Memory B cell (primary cell): ENCODE measurements around the gene ZXDC.

Experiments
- ATAC-seq: fragments of 150-1000 bp; cut with Tn5 transposase; 2 replicates; pipeline ENCODE4 v1.10.0; 2021; ENCODE audit warnings: low read depth, mild to moderate bottlenecking, moderate library complexity
- DNase-seq, 2 donors: peaks; one replicate each; pipeline ENCODE4 v3.0.0; 2022; ENCODE audit warnings: low spot score in 2 of 2
- H3K27ac Mint-ChIP-seq: one replicate; pipeline ENCODE4 v1.8.0; 2022; ENCODE audit warnings: mild to moderate bottlenecking, moderate library complexity, mixed read lengths
- H3K27me3 Mint-ChIP-seq: one replicate; pipeline ENCODE4 v1.8.0; 2022; ENCODE audit warnings: mixed read lengths
- H3K36me3 Mint-ChIP-seq: one replicate; pipeline ENCODE4 v1.8.0; 2022; ENCODE audit warnings: mild to moderate bottlenecking, mixed read lengths
- H3K4me1 Mint-ChIP-seq: one replicate; pipeline ENCODE4 v1.8.0; 2022; ENCODE audit warnings: mixed read lengths
- H3K4me3 Mint-ChIP-seq: one replicate; pipeline ENCODE4 v1.8.0; 2022; ENCODE audit warnings: mild to moderate bottlenecking, moderate library complexity, mixed read lengths
- H3K9me3 Mint-ChIP-seq: one replicate; pipeline ENCODE4 v1.8.0; 2022; ENCODE audit warnings: mixed read lengths

The ZXDC gene

DNA sequence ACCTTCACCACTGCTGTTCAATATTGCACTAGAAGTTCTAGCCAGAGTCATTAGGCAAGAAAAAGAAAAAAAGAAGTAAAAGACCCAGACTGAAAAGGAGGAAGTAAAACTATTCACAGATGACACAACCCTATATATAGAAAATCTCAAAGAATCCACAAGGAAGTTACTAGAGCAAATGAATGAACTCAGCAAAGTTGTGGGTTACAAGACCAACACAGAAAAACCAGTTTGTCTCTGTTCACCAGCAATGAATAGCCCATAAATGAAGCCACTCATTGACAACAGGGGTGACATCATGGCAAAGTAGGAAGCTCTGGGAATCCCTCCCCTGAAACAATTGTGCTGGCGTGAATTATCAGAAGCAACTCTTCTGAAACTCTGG lies 76.3 kb downstream of the ZXDC start:
- ATAC-seq = no peak
- no peaks in the 10 kb centered on the region for H3K4me1 Mint-ChIP-seq
- H3K4me3 Mint-ChIP-seq = no peak overlapping the region
- no peaks in the 10 kb centered on the region for H3K36me3 Mint-ChIP-seq
- no peak overlapping the region for H3K27ac Mint-ChIP-seq
- peaks cover 15% of the 10 kb centered on the region for H3K27me3 Mint-ChIP-seq
- peaks cover 4% of the 10 kb centered on the region for H3K9me3 Mint-ChIP-seq
- no peak for DNase-seq

DNA sequence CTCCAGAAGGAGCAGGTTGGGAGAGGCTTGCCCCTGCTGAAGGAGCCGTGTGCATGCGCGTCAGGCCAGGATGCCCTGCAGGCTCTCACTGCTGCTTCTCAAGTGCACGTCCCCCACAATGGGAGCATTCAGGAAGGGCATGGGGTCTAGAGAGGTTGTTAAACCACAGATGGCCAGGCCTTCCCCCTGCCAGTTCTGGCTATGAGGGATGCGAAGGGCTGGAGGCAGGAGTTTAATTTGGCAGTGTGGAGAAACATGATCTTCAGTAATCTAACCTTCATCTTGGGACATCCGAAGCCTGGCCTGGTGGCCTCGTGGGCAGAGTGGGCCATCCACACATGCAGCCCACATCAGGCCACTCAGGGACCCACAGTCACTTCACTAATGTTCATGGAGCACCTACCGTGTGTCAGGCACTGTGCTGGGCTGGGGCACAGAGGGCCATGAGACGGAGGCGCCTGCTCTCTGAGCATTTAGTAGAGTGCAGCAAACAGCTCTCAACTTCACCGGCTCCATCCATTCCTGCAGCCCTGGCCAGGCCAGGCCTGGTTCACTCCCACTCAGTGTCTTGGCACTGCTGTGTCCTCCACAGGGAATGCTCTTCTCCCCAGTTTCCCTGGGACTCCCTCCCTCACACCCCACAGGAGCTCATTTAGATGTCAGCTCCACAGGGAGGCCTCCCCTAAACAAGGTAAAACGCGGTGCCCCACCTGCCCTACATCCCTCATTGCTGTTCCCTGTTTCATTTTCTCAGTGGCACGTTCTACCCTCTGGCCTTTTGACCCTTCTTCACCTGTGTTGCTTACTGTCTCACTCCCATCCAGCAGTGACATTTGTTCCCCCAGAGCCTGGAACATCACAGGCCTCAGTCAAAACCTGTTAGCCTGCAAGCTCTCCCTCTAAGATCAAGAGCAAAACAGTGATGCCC lies 77.0 kb downstream of the ZXDC start:
- no peak for ATAC-seq
- Mint-ChIP-seq H3K27ac (no peak overlapping the region), H3K9me3 (peaks cover 4% of the 10 kb centered on the region), H3K27me3 (peaks cover 17% of the 10 kb centered on the region), H3K4me1 (no peaks in the 10 kb centered on the region), H3K4me3 (no peak overlapping the region), H3K36me3 (no peaks in the 10 kb centered on the region)
- no peak for DNase-seq

- DNase-seq (no peak), ATAC-seq (no peak)
- H3K4me1 Mint-ChIP-seq = no peaks in the 10 kb centered on the region
- peaks cover 22% of the 10 kb centered on the region for H3K27me3 Mint-ChIP-seq
- no peak overlapping the region for H3K27ac Mint-ChIP-seq
- peaks cover 4% of the 10 kb centered on the region for H3K9me3 Mint-ChIP-seq
- H3K36me3 Mint-ChIP-seq = no peaks in the 10 kb centered on the region
- no peak overlapping the region for H3K4me3 Mint-ChIP-seq
These were observed 77.9 kb downstream of the ZXDC start for GRCh38 chr3:126397610-126398422.

DNA sequence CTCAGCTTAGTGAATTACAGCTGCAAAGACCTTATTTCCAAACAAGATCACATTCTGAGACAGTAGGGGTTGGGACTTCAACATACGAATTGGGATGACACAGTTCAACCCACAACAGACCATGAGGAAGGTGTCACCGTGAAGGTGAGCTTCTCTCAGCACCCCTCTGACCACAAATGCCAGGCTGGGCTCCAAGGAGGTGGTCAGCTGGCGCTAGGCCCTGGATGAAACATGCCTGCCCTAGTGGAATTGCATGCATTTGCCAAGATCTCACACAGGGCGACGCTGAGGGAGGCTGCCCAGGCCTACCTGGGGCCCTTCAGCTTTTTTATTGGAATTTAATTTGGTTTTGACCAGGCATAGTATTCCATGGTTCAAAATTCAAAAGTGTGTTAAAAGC lies 79.2 kb downstream of the ZXDC start:
- peaks cover 17% of the 10 kb centered on the region for H3K27me3 Mint-ChIP-seq

DNA sequence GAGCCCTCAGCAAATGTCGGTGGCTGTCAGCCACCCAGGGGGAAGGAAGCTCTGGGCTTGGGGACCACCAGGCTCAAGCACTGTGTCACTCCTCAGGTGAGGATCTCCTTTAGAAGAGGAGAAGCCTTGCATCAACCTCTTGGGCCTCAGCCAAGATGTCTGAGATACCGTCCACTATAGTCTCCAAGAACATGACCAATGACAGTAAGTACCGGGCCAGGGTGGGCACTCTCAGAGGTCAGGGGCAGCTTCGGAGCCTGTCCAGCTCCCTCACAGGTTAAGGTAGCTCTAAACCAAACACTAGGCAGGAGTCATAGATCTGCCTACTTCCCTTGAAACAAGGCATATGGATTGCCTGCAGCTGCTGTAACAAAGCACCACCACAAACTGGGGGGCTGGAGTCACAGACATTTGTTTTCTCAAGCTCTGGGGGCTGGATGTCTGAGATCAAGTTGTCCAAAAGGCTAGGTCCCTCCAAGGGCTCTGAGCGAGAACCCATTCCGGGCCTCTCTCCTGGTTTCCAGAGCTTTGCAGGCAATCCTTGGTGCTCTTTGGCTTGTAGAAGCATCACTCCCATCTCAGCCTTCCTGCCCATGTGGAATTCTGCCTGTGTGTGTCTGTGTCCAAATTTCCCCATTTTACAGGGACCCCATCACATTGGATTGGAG lies 79.7 kb downstream of the ZXDC start:
- no peaks in the 10 kb centered on the region for H3K36me3 Mint-ChIP-seq
- peaks cover 18% of the 10 kb centered on the region for H3K27me3 Mint-ChIP-seq
- DNase-seq = no peak
- H3K4me1 Mint-ChIP-seq = no peaks in the 10 kb centered on the region
- ATAC-seq = no peak
- H3K9me3 Mint-ChIP-seq = peaks cover 4% of the 10 kb centered on the region
- no peak overlapping the region for H3K27ac Mint-ChIP-seq
- H3K4me3 Mint-ChIP-seq = no peak overlapping the region

More for the DNA sequence above, 79.2 kb downstream of the ZXDC start:
- ATAC-seq = no peak
- H3K27ac Mint-ChIP-seq = no peak overlapping the region
- no peak overlapping the region for H3K4me3 Mint-ChIP-seq
- H3K36me3 Mint-ChIP-seq = no peaks in the 10 kb centered on the region
- no peak for DNase-seq
- no peaks in the 10 kb centered on the region for H3K4me1 Mint-ChIP-seq
- peaks cover 4% of the 10 kb centered on the region for H3K9me3 Mint-ChIP-seq

DNA sequence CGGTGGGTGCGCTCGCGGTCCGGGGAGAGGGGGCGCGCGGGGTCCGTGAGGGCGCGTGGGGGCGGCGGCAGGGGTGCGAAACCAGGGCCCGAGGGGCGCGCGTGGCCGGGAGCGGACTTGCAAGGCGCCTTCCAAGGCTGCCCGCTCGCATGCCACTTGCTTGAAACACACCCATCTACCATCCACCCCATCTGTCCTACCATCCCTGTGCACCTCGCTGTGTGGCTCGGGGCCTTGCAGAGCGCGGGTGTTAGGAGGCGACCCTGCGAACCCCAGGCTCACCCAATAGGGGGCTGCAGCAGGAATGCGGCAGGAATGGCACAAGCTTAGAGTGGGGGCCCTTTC lies 80.7 kb downstream of the ZXDC start:
- DNase-seq (no peak), ATAC-seq (no peak)
- Mint-ChIP-seq H3K27ac (no peak overlapping the region), H3K27me3 (peaks cover 18% of the 10 kb centered on the region), H3K4me1 (peaks cover 5% of the 10 kb centered on the region), H3K4me3 (no peak overlapping the region), H3K36me3 (no peaks in the 10 kb centered on the region), H3K9me3 (peaks cover 3% of the 10 kb centered on the region)

- H3K36me3 Mint-ChIP-seq = no peaks in the 10 kb centered on the region
- peaks cover 22% of the 10 kb centered on the region for H3K27me3 Mint-ChIP-seq
- peaks cover 3% of the 10 kb centered on the region for H3K9me3 Mint-ChIP-seq
- no peak for ATAC-seq
- H3K4me1 Mint-ChIP-seq = peaks cover 8% of the 10 kb centered on the region
- DNase-seq = no peak
- H3K4me3 Mint-ChIP-seq = no peak within 1 kb of the TSS
- no peak within 1 kb of the TSS for H3K27ac Mint-ChIP-seq
These were observed 81.3 kb downstream of the ZXDC start, which contains the start of gene CFAP100 for GRCh38 chr3:126394179-126394976. Gene CFAP100 (plus strand): TSS chr3:126394909. CDS start chr3:126396001, 1,092 bp downstream.

DNA sequence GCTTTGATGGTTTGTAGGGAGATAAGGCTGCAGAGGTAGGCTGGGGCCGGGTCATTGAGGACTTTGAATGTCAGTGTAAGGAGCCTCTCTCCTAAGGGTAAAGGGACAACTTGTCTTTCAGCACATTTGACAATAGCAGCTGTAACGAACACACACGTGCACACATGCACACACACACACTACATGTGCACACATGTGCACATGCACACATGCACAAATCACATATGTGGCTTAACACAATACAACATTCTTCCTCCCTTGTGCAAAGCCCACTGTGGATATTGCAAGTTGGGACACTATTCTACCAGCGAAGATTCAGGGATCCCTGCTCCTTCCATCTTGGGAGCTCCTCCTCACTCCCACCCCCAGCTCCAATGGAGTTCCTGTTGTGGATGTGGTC lies 82.1 kb downstream of the ZXDC start:
- Mint-ChIP-seq H3K27me3 (peaks cover 22% of the 10 kb centered on the region), H3K4me1 (peaks cover 9% of the 10 kb centered on the region), H3K4me3 (no peak overlapping the region), H3K9me3 (no peaks in the 10 kb centered on the region), H3K27ac (no peak overlapping the region), H3K36me3 (no peaks in the 10 kb centered on the region)
- DNase-seq (no peak), ATAC-seq (no peak)

- ATAC-seq (no peak), DNase-seq (no peak)
- Mint-ChIP-seq H3K9me3 (no peaks in the 10 kb centered on the region), H3K4me3 (no peak overlapping the region), H3K4me1 (peaks cover 9% of the 10 kb centered on the region), H3K36me3 (no peaks in the 10 kb centered on the region), H3K27ac (no peak overlapping the region), H3K27me3 (peaks cover 20% of the 10 kb centered on the region)
These were observed 83.4 kb downstream of the ZXDC start for GRCh38 chr3:126392246-126392645.

GRCh38 chr3:126391631-126392030 lies 84.1 kb downstream of the ZXDC start:
- Mint-ChIP-seq H3K27me3 (peaks cover 20% of the 10 kb centered on the region), H3K36me3 (no peaks in the 10 kb centered on the region), H3K4me3 (no peak overlapping the region), H3K4me1 (peaks cover 9% of the 10 kb centered on the region), H3K27ac (no peak overlapping the region), H3K9me3 (no peaks in the 10 kb centered on the region)
- ATAC-seq (no peak), DNase-seq (no peak)

DNA sequence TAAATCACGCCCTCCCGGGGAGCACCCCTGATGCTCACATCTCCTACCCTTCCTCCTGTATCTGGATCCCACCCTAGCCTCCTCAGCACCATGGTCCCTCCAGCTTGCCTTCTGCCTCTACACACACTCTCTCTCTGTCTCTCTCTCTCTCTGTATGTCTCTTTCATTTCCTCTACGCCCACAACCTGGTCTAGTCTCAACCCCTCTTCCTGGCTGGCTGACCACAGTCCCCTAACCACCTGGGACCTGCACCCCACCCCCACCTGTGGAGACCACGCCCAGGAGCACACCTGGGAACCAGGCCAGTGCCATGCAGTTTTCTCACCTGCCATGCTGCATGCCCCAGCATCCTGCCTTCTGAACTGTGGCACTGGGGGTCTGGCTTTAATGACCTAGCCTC lies 84.9 kb downstream of the ZXDC start:
- Mint-ChIP-seq H3K4me1 (peaks cover 9% of the 10 kb centered on the region), H3K36me3 (no peaks in the 10 kb centered on the region), H3K27me3 (peaks cover 22% of the 10 kb centered on the region), H3K27ac (no peak overlapping the region), H3K9me3 (no peaks in the 10 kb centered on the region), H3K4me3 (no peak overlapping the region)
- ATAC-seq (no peak), DNase-seq (no peak)

GRCh38 chr3:126390201-126390600 lies 85.5 kb downstream of the ZXDC start:
- Mint-ChIP-seq H3K4me3 (no peak overlapping the region), H3K27me3 (peaks cover 22% of the 10 kb centered on the region), H3K9me3 (no peaks in the 10 kb centered on the region), H3K4me1 (peaks cover 9% of the 10 kb centered on the region), H3K36me3 (no peaks in the 10 kb centered on the region), H3K27ac (no peak overlapping the region)
- DNase-seq (no peak), ATAC-seq (no peak)

DNA sequence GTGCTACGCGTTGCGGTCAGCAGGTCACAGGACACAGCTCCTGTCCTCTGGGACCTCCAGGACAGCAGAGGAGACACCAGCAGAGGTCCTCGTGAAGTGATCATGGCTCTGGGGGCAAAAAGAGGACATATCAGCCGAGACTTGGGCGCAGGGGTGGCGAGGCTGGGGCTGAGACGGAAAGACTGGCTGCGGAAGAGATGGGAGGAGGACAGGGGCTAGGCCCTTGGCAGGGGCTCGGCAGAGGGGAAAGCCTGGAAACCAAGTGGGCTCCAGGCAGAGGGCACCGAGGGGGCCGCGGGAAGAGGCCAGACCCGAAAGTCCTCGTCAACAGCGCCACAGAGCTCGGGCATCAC lies 85.9 kb downstream of the ZXDC start:
- Mint-ChIP-seq H3K27ac (peak overlapping the region; percentile 15), H3K36me3 (no peaks in the 10 kb centered on the region), H3K27me3 (peaks cover 24% of the 10 kb centered on the region), H3K4me1 (peaks cover 9% of the 10 kb centered on the region), H3K4me3 (peak overlapping the region; percentile 57), H3K9me3 (no peaks in the 10 kb centered on the region)
- ATAC-seq (no peak), DNase-seq (no peak)
